Cardiac fibroblast (primary cell): ENCODE data around the gene SDK1.
A peak's percentile ranks its signal among the peaks of the same experiment; 100 is the strongest.

Source experiments
- DNase-seq, 2 donors: peaks; one replicate each; pipeline versions ENCODE4 v3.0.0 to v3.0.0-alpha.2; 2010; ENCODE audit warnings: low read depth in 2 of 2
- H3K4me3 ChIP-seq, 2 donors: replicated peaks in 1 of 2; 1 replicate in 1 of 2; 2 replicates in 1 of 2; pipeline ENCODE4 v1.5.1; 2011; ENCODE audit warnings: low read depth in 2 of 2, low read length in 2 of 2, mild to moderate bottlenecking in 2 of 2, moderate library complexity in 1 of 2
- CTCF ChIP-seq: IDR thresholded peaks from one replicate; pipeline ENCODE4 v1.5.1; 2011; ENCODE audit warnings: low read depth, mild to moderate bottlenecking, low read length, inconsistent platforms

Gene SDK1

GRCh38 chr7:4279216-4279615 lies 978.2 kb downstream of the SDK1 start:
- TF ChIP-seq CTCF = no peak
- no peak for DNase-seq

DNA sequence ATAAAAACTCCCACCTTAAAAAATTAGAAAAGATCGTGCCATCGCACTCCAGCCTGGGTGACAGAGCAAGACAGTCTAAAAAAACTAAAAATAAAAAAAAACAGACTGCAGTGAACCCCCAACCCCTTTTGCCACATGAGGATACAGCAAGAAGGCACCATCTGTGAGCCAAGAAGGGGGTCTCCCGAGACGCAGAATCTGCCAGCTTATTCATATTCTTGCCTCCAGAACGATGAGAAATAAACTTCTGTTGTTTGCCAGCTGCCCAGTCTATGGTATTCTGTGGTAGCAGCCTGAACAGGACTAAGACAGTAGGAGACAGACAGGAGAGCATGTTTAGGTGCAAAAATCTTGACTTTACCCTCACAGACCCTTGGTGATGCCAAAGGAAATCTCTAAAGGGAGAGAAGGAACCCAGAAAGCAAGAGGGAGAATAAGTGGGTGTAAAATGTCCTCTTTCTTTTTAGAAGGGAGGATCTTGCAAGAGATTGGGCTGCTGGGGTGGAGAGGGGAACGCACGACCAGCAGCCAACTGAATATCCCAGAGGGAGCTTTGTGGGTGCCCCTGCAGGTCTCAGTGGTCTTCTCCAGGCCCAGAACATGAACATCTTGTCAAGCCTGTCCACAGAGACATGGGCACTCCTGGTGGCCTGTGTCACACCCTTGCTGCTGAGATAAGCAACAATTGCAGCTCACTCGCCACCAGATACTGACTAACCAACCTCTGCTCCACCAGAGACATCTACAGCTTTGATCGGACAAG lies 980.4 kb downstream of the SDK1 start:
- no peak overlapping the region for H3K4me3 ChIP-seq
- no peak for DNase-seq
- no peak for TF ChIP-seq CTCF

More at GRCh38 chr7:4279216-4279615, 978.2 kb downstream of the SDK1 start:
- no peak overlapping the region for H3K4me3 ChIP-seq

GRCh38 chr7:4282434-4283223 lies 981.6 kb downstream of the SDK1 start:
- DNase-seq = peak in 1 of 2 donors; percentile 47
- TF ChIP-seq CTCF = no peak
- no peak overlapping the region for H3K4me3 ChIP-seq

- DNase-seq = no peak
- no peak for TF ChIP-seq CTCF
- H3K4me3 ChIP-seq = no peak overlapping the region
Measured at GRCh38 chr7:4286351-4286750, 985.3 kb downstream of the SDK1 start.

GRCh38 chr7:4288791-4289394 lies 987.8 kb downstream of the SDK1 start:
- no peak overlapping the region for H3K4me3 ChIP-seq
- no peak for DNase-seq
- no peak for TF ChIP-seq CTCF

DNA sequence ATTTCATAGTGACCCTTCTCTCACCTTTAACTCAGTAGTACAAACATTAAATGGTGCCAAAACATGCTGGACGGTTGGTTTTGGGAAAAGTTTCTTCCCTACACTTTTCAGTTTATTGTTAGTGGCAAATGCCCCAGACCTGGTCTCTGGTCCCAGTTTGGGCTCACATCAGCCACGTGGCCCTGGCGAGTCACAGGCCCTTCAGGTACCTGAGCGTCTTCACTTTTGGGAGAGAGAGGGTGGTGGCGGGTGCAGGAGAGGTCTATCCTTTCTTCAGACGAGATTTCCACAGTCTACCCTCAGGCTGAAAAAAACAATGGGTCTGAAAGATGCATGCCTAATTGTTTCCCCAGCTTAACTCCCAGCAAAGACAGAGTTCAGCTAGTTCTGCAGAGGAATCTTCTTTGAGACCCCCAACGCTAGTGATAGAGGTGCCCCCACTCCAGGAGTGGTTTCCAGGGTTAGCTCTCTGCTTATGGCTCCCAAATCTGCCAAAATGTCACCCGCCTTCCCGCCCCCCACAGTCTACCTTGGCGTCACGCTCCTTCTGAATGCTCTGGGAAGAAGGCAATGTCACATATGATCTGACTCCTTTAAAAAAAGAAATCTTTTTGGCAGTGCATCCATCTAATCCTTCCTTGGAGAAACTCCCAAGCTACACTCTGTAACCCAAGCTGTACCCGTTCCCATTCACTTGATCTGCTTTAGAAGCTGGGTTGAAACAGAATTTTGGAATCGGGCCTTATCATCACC lies 996.3 kb downstream of the SDK1 start:
- no peak overlapping the region for H3K4me3 ChIP-seq
- no peak for DNase-seq
- TF ChIP-seq CTCF = no peak
